Activated B cell treated with CpG ODN at 0.5 μM for 24 hours (primary cell): ENCODE data around the gene LOXL1. TPM values are rescaled to one million over a fixed set of nuclear protein-coding genes. Genes with fewer than 3 reads are reported as not detected.

Experiments
- ATAC-seq: fragments of 200-7000 bp; cut with Tn5 transposase; one replicate; pipeline ENCODE4 v1.10.0; 2021; ENCODE audit warnings: low read depth, mild to moderate bottlenecking, moderate library complexity
- CTCF ChIA-PET: fragments of 350-600 bp; sonication (Branson Sonifier 250); formaldehyde crosslinking; loops from one replicate; lab custom pipeline; 2021; ENCODE audit warnings: antibody characterized with exemption; lab: Charles Lee
- POLR2A ChIA-PET: fragments of 350-600 bp; sonication (Branson Sonifier 250); formaldehyde crosslinking; loops from one replicate; lab custom pipeline; 2021; ENCODE audit warnings: antibody characterized with exemption; lab: Charles Lee
- DNase-seq: peaks from one replicate; pipeline ENCODE4 v3.0.0; 2022
- H3K27ac Mint-ChIP-seq: one replicate; pipeline ENCODE4 v1.8.0; 2020; ENCODE audit warnings: mixed read lengths
- H3K27me3 Mint-ChIP-seq: one replicate; pipeline ENCODE4 v1.8.0; 2021; ENCODE audit warnings: mixed read lengths
- H3K36me3 Mint-ChIP-seq: one replicate; pipeline ENCODE4 v1.8.0; 2021; ENCODE audit warnings: low read depth, mixed read lengths
- H3K4me1 Mint-ChIP-seq: one replicate; pipeline ENCODE4 v1.8.0; 2021; ENCODE audit warnings: mixed read lengths
- H3K4me3 Mint-ChIP-seq: one replicate; pipeline ENCODE4 v1.8.0; 2020; ENCODE audit warnings: mild to moderate bottlenecking, mixed read lengths
- H3K9me3 Mint-ChIP-seq: one replicate; pipeline ENCODE4 v1.8.0; 2020; ENCODE audit warnings: mixed read lengths
- intact Hi-C: fragments of 100-400 bp; cut with micrococcal nuclease; formaldehyde crosslinking; loops from one replicate; pipeline ENCODE4 v1.15.1; 2024
- total RNA-seq: library from RNA; stranded (reverse); gene quantifications from 2 replicates; pipeline ENCODE4 v1.2.3, GENCODE V29; 2022
- TF ChIP-seq, protein P1 (sequence below): fragments of 200-600 bp; IDR thresholded peaks from one replicate; pipeline ENCODE4 v1.8.0; 2022; ENCODE audit warnings: antibody characterized with exemption, mild to moderate bottlenecking

LOXL1 gene
- total RNA-seq, 1 donor from 2014 or later, result 1.1 TPM

DNA sequence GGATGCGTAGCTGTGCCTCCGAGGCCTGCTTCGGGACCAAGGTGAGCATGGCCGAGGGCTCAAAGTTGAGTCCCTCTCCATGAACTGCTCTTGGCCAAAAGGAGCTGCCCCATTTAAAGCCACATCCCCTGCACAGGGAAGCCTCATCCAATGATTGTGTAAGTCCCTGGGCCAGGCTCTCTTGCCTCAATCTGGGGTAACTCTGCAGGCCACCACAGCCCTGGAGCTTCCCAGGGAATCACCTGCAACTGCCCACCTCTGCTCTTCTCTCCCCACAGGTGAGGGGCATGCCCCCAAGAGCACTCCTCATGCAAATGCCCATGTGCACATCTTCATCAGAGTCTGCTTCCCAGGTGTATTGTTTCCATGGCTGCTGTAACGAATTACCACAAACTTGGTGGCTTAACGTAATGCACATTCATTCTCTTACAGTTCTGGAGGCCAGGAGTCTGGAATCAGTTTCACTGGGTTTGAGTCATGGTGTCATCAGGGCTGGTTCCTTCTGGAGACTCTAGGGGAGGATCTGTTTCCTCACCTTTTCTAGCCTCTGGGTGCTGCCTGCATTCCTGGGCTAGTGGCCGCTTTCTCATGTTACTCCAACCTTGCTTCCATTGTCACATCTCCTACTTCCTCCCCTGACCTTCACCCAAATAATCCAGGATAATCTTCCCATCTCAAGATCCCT lies 25.0 kb upstream of the LOXL1 start:
- TF ChIP-seq, protein P1, sequence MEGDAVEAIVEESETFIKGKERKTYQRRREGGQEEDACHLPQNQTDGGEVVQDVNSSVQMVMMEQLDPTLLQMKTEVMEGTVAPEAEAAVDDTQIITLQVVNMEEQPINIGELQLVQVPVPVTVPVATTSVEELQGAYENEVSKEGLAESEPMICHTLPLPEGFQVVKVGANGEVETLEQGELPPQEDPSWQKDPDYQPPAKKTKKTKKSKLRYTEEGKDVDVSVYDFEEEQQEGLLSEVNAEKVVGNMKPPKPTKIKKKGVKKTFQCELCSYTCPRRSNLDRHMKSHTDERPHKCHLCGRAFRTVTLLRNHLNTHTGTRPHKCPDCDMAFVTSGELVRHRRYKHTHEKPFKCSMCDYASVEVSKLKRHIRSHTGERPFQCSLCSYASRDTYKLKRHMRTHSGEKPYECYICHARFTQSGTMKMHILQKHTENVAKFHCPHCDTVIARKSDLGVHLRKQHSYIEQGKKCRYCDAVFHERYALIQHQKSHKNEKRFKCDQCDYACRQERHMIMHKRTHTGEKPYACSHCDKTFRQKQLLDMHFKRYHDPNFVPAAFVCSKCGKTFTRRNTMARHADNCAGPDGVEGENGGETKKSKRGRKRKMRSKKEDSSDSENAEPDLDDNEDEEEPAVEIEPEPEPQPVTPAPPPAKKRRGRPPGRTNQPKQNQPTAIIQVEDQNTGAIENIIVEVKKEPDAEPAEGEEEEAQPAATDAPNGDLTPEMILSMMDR, result no peak
- no peak for ATAC-seq
- Mint-ChIP-seq H3K4me1 (no peaks in the 10 kb centered on the region), H3K9me3 (no peaks in the 10 kb centered on the region), H3K4me3 (no peak overlapping the region), H3K27me3 (peaks cover 3% of the 10 kb centered on the region), H3K36me3 (no peaks in the 10 kb centered on the region), H3K27ac (no peak overlapping the region)
- intact Hi-C loops, result no loop called here
- POLR2A ChIA-PET, result no interaction called here
- DNase-seq, result no peak
- CTCF ChIA-PET, result no interaction called here

DNA sequence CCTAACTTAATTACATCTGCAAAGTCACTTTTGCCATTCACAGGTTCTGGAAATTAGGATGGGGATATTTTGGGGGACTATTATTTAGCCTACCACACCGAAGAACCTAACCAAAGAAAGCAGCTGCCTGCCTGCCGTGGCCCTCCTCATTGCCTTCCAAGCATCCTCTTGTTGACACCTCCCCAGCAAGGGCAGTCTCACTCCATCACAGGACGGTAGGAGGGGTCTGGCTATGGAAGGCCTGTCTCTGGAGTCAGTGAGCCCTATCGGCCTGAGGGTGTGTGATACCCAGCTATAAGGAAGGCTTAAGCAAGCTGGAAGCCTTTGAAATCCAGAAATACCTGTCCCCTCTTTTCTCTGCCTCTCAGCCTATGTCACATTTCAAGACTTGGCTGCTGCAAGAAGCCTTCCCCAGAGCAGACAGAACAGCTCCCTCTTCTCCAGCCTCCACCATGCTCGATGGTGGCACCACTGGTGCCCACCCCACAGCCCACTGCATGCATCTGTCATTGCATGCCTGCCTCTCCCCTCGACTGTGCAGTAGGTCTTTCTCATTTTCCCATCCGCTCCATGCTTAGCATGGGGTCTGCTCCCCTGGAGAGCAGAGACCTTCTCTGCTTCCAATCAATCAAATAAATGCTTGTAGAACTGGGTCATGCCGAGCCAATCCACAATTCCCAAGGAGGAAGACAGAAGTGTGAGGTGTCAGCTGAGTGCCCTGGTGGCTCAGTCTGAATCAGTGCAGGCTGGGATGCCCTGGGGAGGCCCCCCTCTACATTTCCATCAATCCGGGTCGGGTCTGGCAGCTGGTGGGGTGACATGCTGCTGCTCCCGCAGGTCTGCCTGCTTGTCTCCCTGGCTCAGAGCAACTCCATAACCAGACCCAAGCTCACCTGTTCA lies 23.9 kb upstream of the LOXL1 start:
- ChIA-PET POLR2A (no interaction called here), CTCF (no interaction called here)
- TF ChIP-seq, protein P1, result no peak
- Mint-ChIP-seq H3K27me3 (peaks cover 3% of the 10 kb centered on the region), H3K27ac (no peak overlapping the region), H3K9me3 (no peaks in the 10 kb centered on the region), H3K4me3 (no peak overlapping the region), H3K4me1 (no peaks in the 10 kb centered on the region), H3K36me3 (no peaks in the 10 kb centered on the region)
- intact Hi-C loops, result no loop called here
- no peak for ATAC-seq
- no peak for DNase-seq

DNA sequence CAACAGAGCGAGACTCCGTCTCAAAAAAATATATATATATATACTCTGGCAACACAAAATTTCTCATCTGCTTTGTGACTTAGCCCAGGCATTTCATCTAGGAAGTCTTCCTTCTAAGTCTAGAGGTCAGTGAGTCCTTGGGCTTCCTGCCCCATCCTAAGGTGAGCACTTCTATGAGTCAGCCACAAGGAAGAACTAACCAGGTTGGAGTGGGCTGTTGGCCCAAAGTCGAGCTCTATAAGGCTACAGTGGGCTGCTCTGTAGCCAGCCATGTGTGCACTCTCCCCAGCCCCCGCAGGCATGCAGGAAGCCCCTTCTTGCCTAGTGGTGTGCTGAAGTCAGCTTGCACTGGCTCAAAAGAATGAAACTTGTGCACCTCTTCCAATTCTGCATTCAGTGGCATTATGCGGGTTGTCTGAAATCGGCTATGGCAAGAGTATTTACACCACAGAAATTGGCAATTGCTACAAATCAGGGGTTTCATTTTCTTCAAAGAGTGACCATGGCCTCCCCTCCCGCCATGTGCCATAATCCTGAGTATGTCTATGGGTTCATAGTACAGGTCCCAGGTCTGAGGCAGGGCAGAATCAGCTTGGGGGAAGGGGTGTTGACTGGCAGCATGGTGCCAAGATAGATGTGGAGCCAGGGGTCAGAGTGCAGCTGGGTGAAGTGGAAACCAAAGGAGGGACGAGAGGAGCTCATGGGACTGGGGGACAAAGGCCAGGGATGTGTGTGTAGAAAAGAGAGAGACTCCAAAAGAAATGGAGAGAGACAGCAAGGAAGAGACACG lies 22.0 kb upstream of the LOXL1 start:
- Mint-ChIP-seq H3K4me3 (no peak overlapping the region), H3K4me1 (no peaks in the 10 kb centered on the region), H3K27me3 (peaks cover 3% of the 10 kb centered on the region), H3K9me3 (no peaks in the 10 kb centered on the region), H3K36me3 (no peaks in the 10 kb centered on the region), H3K27ac (no peak overlapping the region)
- ChIA-PET CTCF (no interaction called here), POLR2A (no interaction called here)
- DNase-seq (no peak), ATAC-seq (no peak)
- TF ChIP-seq, protein P1, result no peak
- intact Hi-C loops, result no loop called here

DNA sequence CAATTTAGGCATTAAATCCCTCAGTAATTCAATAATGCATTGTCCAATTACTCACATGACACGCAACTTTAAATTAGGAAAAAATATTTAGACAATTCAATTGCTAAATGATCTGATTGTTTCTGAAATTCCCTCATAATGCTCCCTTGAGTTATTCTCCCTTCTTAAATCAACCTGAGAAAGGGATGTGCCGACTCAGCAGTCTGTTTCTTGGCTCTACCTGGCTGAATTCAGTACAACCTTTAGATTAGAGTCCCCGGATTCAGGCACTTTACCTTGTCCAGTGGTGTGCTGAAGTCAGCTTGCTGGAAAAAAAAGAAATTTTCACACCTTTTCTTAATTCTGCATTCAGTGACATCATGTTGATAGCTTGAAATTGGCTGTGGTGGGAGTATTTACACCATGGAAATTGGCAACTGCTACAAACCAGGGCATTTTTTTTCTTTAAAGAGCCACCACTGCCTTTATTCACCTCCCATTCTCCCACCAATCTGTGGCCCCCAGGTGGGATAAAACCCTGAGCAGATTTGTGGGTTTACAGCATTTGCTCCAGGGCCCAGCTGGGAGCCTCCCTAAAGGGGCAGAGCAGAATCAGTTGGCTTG lies 20.9 kb upstream of the LOXL1 start:
- ChIA-PET CTCF (no interaction called here), POLR2A (no interaction called here)
- Mint-ChIP-seq H3K4me3 (no peak overlapping the region), H3K9me3 (no peaks in the 10 kb centered on the region), H3K36me3 (no peaks in the 10 kb centered on the region), H3K27ac (no peak overlapping the region), H3K4me1 (no peaks in the 10 kb centered on the region), H3K27me3 (peaks cover 4% of the 10 kb centered on the region)
- TF ChIP-seq, protein P1, result no peak
- intact Hi-C loops, result loop anchor here (5.0 kb wide), 1 partner anchor 618 kb away; no protein-coding TSS in a partner anchor
- no peak for DNase-seq
- no peak for ATAC-seq
